Measurements from ENCODE around the gene PTPN3.

DNA sequence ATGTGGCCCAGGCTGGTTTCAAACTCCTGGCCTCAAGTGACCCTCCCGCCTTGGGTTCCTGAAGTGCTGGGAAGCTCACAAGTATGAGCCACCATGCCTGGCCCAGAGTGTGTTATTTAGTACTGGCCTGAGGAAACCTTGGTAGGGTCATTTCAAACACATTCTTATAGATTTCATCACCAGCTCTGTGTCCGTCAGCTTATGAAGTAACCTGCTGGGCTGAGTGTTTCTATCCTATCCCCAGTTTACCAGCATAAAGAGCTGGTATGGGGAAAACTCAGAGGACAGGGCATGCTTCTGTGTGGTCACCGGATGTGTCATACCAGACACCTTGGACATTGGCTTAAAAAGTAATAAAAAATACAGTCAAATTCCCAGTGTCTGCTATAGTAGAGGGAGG, 45.3 kb downstream of the PTPN3 start:
- TF ChIP-seq, protein P1, sequence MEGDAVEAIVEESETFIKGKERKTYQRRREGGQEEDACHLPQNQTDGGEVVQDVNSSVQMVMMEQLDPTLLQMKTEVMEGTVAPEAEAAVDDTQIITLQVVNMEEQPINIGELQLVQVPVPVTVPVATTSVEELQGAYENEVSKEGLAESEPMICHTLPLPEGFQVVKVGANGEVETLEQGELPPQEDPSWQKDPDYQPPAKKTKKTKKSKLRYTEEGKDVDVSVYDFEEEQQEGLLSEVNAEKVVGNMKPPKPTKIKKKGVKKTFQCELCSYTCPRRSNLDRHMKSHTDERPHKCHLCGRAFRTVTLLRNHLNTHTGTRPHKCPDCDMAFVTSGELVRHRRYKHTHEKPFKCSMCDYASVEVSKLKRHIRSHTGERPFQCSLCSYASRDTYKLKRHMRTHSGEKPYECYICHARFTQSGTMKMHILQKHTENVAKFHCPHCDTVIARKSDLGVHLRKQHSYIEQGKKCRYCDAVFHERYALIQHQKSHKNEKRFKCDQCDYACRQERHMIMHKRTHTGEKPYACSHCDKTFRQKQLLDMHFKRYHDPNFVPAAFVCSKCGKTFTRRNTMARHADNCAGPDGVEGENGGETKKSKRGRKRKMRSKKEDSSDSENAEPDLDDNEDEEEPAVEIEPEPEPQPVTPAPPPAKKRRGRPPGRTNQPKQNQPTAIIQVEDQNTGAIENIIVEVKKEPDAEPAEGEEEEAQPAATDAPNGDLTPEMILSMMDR (conservative IDR thresholded peaks at IDR 0.05; ENCODE audit: low read depth in 2 of 2), result no peak
- TF ChIP-seq POLR2AphosphoS5 (IDR thresholded peaks at IDR 0.05; ENCODE audit: low read depth) (no peak), EZH2 (IDR thresholded peaks at IDR 0.05; ENCODE audit: low read depth, unreplicated experiment) (no peak), CREB1 (CRISPR knock-in tag; IDR thresholded peaks at IDR 0.05; ENCODE audit: low read depth) (no peak), EZH2phosphoT487 (IDR thresholded peaks at IDR 0.05; ENCODE audit: unreplicated experiment) (no peak), ZNF331 (CRISPR knock-in tag; IDR thresholded peaks at IDR 0.05; ENCODE audit: low read depth) (no peak)
- TF ChIP-seq, protein P2, sequence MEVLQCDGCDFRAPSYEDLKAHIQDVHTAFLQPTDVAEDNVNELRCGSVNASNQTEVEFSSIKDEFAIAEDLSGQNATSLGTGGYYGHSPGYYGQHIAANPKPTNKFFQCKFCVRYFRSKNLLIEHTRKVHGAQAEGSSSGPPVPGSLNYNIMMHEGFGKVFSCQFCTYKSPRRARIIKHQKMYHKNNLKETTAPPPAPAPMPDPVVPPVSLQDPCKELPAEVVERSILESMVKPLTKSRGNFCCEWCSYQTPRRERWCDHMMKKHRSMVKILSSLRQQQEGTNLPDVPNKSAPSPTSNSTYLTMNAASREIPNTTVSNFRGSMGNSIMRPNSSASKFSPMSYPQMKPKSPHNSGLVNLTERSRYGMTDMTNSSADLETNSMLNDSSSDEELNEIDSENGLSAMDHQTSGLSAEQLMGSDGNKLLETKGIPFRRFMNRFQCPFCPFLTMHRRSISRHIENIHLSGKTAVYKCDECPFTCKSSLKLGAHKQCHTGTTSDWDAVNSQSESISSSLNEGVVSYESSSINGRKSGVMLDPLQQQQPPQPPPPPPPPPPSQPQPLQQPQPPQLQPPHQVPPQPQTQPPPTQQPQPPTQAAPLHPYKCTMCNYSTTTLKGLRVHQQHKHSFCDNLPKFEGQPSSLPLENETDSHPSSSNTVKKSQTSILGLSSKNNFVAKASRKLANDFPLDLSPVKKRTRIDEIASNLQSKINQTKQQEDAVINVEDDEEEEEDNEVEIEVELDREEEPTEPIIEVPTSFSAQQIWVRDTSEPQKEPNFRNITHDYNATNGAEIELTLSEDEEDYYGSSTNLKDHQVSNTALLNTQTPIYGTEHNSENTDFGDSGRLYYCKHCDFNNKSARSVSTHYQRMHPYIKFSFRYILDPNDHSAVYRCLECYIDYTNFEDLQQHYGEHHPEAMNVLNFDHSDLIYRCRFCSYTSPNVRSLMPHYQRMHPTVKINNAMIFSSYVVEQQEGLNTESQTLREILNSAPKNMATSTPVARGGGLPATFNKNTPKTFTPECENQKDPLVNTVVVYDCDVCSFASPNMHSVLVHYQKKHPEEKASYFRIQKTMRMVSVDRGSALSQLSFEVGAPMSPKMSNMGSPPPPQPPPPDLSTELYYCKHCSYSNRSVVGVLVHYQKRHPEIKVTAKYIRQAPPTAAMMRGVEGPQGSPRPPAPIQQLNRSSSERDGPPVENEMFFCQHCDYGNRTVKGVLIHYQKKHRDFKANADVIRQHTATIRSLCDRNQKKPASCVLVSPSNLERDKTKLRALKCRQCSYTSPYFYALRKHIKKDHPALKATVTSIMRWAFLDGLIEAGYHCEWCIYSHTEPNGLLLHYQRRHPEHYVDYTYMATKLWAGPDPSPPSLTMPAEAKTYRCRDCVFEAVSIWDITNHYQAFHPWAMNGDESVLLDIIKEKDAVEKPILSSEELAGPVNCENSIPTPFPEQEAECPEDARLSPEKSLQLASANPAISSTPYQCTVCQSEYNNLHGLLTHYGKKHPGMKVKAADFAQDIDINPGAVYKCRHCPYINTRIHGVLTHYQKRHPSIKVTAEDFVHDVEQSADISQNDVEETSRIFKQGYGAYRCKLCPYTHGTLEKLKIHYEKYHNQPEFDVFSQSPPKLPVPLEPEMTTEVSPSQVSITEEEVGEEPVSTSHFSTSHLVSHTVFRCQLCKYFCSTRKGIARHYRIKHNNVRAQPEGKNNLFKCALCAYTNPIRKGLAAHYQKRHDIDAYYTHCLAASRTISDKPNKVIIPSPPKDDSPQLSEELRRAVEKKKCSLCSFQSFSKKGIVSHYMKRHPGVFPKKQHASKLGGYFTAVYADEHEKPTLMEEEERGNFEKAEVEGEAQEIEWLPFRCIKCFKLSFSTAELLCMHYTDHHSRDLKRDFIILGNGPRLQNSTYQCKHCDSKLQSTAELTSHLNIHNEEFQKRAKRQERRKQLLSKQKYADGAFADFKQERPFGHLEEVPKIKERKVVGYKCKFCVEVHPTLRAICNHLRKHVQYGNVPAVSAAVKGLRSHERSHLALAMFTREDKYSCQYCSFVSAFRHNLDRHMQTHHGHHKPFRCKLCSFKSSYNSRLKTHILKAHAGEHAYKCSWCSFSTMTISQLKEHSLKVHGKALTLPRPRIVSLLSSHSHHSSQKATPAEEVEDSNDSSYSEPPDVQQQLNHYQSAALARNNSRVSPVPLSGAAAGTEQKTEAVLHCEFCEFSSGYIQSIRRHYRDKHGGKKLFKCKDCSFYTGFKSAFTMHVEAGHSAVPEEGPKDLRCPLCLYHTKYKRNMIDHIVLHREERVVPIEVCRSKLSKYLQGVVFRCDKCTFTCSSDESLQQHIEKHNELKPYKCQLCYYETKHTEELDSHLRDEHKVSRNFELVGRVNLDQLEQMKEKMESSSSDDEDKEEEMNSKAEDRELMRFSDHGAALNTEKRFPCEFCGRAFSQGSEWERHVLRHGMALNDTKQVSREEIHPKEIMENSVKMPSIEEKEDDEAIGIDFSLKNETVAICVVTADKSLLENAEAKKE (CRISPR knock-in tag; IDR thresholded peaks at IDR 0.05), result no peak
- TF ChIP-seq, protein P3, sequence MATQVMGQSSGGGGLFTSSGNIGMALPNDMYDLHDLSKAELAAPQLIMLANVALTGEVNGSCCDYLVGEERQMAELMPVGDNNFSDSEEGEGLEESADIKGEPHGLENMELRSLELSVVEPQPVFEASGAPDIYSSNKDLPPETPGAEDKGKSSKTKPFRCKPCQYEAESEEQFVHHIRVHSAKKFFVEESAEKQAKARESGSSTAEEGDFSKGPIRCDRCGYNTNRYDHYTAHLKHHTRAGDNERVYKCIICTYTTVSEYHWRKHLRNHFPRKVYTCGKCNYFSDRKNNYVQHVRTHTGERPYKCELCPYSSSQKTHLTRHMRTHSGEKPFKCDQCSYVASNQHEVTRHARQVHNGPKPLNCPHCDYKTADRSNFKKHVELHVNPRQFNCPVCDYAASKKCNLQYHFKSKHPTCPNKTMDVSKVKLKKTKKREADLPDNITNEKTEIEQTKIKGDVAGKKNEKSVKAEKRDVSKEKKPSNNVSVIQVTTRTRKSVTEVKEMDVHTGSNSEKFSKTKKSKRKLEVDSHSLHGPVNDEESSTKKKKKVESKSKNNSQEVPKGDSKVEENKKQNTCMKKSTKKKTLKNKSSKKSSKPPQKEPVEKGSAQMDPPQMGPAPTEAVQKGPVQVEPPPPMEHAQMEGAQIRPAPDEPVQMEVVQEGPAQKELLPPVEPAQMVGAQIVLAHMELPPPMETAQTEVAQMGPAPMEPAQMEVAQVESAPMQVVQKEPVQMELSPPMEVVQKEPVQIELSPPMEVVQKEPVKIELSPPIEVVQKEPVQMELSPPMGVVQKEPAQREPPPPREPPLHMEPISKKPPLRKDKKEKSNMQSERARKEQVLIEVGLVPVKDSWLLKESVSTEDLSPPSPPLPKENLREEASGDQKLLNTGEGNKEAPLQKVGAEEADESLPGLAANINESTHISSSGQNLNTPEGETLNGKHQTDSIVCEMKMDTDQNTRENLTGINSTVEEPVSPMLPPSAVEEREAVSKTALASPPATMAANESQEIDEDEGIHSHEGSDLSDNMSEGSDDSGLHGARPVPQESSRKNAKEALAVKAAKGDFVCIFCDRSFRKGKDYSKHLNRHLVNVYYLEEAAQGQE (IDR thresholded peaks at IDR 0.05; ENCODE audit: unreplicated experiment), result no peak
